Esophagus squamous epithelium (tissue), 4 donors: Measurements from ENCODE around the gene ANTXR1.

ENCODE experiments used
- CTCF ChIP-seq, 6 experiments: fragments of 450-650 bp in 4 of 6; fragments of 200-600 bp in 2 of 6; sonication (generic) in 2 of 6; IDR thresholded peaks; one replicate each; pipeline ENCODE4 v1.5.1; 2016 to 2019; ENCODE audit warnings: antibody characterized with exemption in 6 of 6, mild to moderate bottlenecking in 4 of 6, moderate library complexity in 4 of 6
- POLR2A ChIP-seq, 4 donors: fragments of 450-650 bp; IDR thresholded peaks; one replicate each; pipeline ENCODE4 v1.6.1; 2017; ENCODE audit warnings: antibody characterized with exemption in 4 of 4, mild to moderate bottlenecking in 4 of 4, moderate library complexity in 3 of 4

- TF ChIP-seq POLR2A (IDR thresholded peaks at IDR 0.05): no peak
- TF ChIP-seq CTCF (IDR thresholded peaks at IDR 0.05): no peak
Observed at GRCh38 chr2:69291721-69292120, 278.7 kb downstream of the ANTXR1 start.
